Heart left ventricle (tissue), 16 donors: Measurements from ENCODE around the gene GPR84. TPM values are rescaled to one million over a fixed set of nuclear protein-coding genes. Genes with fewer than 3 reads are reported as not detected.

Source experiments
- ATAC-seq, 4 donors: fragments of 200-7000 bp; cut with Tn5 transposase; one replicate each; pipeline ENCODE4 v1.9.1; 2020 to 2022; ENCODE audit warnings: moderate library complexity in 4 of 4, mild to moderate bottlenecking in 3 of 4, moderate number of reproducible peaks in 1 of 4
- DNase-seq, 5 donors: peaks; one replicate each; pipeline ENCODE4 v3.0.0-alpha.2; 2020
- H3K27ac ChIP-seq, 12 donors: fragments of 200-600 bp; sonication (generic) in 4 of 12; one replicate each; pipeline versions ENCODE4 v1.5.0 to v1.8.0; 2016 to 2022; ENCODE audit warnings: mild to moderate bottlenecking in 2 of 12
- H3K27me3 ChIP-seq, 9 donors: fragments of 200-600 bp; sonication (generic) in 2 of 9; one replicate each; pipeline versions ENCODE4 v1.5.1 to v1.8.0; 2016 to 2022; ENCODE audit warnings: mild to moderate bottlenecking in 3 of 9
- H3K36me3 ChIP-seq, 9 donors: fragments of 200-600 bp; sonication (generic) in 2 of 9; one replicate each; pipeline versions ENCODE4 v1.5.0 to v1.8.0; 2018 to 2022; ENCODE audit warnings: mild to moderate bottlenecking in 2 of 9
- H3K4me1 ChIP-seq, 12 donors: fragments of 200-600 bp; sonication (generic) in 4 of 12; one replicate each; pipeline versions ENCODE4 v1.5.0 to v1.8.0; 2016 to 2022; ENCODE audit warnings: mild to moderate bottlenecking in 3 of 12
- H3K4me3 ChIP-seq, 12 donors: fragments of 200-600 bp; sonication (generic) in 4 of 12; one replicate each; pipeline versions ENCODE4 v1.5.0 to v1.8.0; 2017 to 2022; ENCODE audit warnings: mild to moderate bottlenecking in 9 of 12, moderate library complexity in 4 of 12
- H3K9me3 ChIP-seq, 12 donors: fragments of 200-600 bp; sonication (generic) in 4 of 12; one replicate each; pipeline versions ENCODE4 v1.5.0 to v1.8.0; 2016 to 2022; ENCODE audit warnings: mild to moderate bottlenecking in 1 of 12
- CTCF ChIP-seq, 12 donors: fragments of 200-600 bp; sonication (generic) in 4 of 12; IDR thresholded peaks; one replicate each; pipeline versions ENCODE4 v1.5.0 to v1.8.0; 2018 to 2022; ENCODE audit warnings: antibody characterized with exemption in 12 of 12, mild to moderate bottlenecking in 5 of 12
- POLR2A ChIP-seq, 2 donors: fragments of 450-650 bp; IDR thresholded peaks; one replicate each; pipeline ENCODE4 v1.6.1; 2017; ENCODE audit warnings: antibody characterized with exemption in 2 of 2, mild to moderate bottlenecking in 2 of 2, moderate library complexity in 2 of 2
- WGBS, 4 donors: extraction: QIAGEN DNeasy Blood & Tissue Kit in 2 of 4; methylation state at CpG; one replicate each; pipeline versions ENCODE4 v1.1.5 to v1.1.7; 2013 to 2018; 5-methylcytosine and 5-hydroxymethylcytosine counted together
- intact Hi-C, 10 donors: fragments of 100-400 bp; cut with DNase I; formaldehyde crosslinking; loops; one replicate each; pipeline versions ENCODE4 v1.11.1 to v1.14.2; 2022
- polyA plus RNA-seq, 2 donors: library from polyadenylated mRNA; stranded (reverse); fragments of 200-250 nt; gene quantifications; one replicate each; pipeline ENCODE4 v1.2.3, GENCODE V29; 2013
- total RNA-seq, 9 donors: library from RNA; depleted of rRNA in 2 of 9; stranded (reverse); fragments of >200 nt in 2 of 9; fragmentation: NEBNext Ultra II Directional in 3 of 9; extraction: Animal tissue kit (Norgen Biotek cat#: 25700) in 3 of 9; gene quantifications; one replicate each; pipeline versions ENCODE4 v1.1.0 to v1.2.4, GENCODE V29; 2016 to 2023
- donor health status: ischemic (EF 13 %, LVEDD 7.1; RV severe dilation, severe dysfunction).
- donor health status: healthy with polysubstance abuse.
- donor health status: DM: no; HTN: yes; CAD: no.
- donor health status: DM: no; HTN: no; CAD: no.
- donor health status: ischemic (EF 25% LVEDD 6.9; RV normal size, moderate dysfunction).
- donor health status: ischemic (EF 25% LVEDD 5.7; RV mildly dilated, moderate dysfunction).
- donor health status: healthy.
- donor health status: DM: yes; HTN: yes; CAD: no.
- donor health status: ischemic (EF 35%, LVEDD 5.7; RV mildly dilated, moderate dysfunction).
- donor health status: nonischemic (EF 11% LVEDD 7.7; RV severe dilation, severe dysfunction).
- donor health status: DM: yes; HTN: yes; CAD: no.
- donor health status: PGD.
- donor health status: ischemic (EF 29% LVEDD 5.4; RV normal size, mild dysfunction).
- donor health status: nonischemic (EF 23%, LVEDD 6.1; RV moderate dilation, normal function).

The GPR84 gene
- total and polyA plus RNA-seq, 11 donors: 0.21 to 4.4 (median 0.37) TPM; not detected in 6

- no peak for ATAC-seq
- WGBS, 4 donors: 21 to 40% (median 28%) methylated on average over 5 of the region's 5 CpGs
- no peak for TF ChIP-seq POLR2A (IDR thresholded peaks at IDR 0.05)
- no peak for TF ChIP-seq CTCF (IDR thresholded peaks at IDR 0.05)
- Histone ChIP-seq H3K27ac (peak overlapping the region in 9 of 12 donors; percentile 4 to 83 (median 68)), H3K36me3 (peaks cover 0 to 4% (median 0%) of the 10 kb centered on the region in 9 donors), H3K4me3 (peak overlapping the region in 8 of 12 donors; percentile 32 to 62 (median 54)), H3K27me3 (no peaks in the 10 kb centered on the region), H3K9me3 (no peaks in the 10 kb centered on the region), H3K4me1 (peaks cover 0 to 71% (median 35%) of the 10 kb centered on the region in 12 donors)
- intact Hi-C loops: loop anchor here in 4 of 10 donors (5.0 to 10.0 kb wide), 4 partner anchors 41 to 151 kb away; partner anchors contain the start of gene COPZ1 (in 2 of the 4)
- no peak for DNase-seq
Measured at GRCh38 chr12:54368025-54368708, 3.9 kb upstream of the GPR84 start.

- Histone ChIP-seq H3K27me3 (no peaks in the 10 kb centered on the region), H3K4me1 (peaks cover 0 to 54% (median 9%) of the 10 kb centered on the region in 12 donors), H3K27ac (peak overlapping the region in 2 of 12 donors; percentile 13 to 78), H3K36me3 (no peaks in the 10 kb centered on the region), H3K4me3 (peak overlapping the region in 1 of 12 donors; percentile 27), H3K9me3 (no peaks in the 10 kb centered on the region)
- DNase-seq (no peak), ATAC-seq (no peak)
- TF ChIP-seq POLR2A (IDR thresholded peaks at IDR 0.05) (no peak), CTCF (IDR thresholded peaks at IDR 0.05) (no peak)
- intact Hi-C loops: loop anchor here in 5 of 10 donors (2.0 to 10.0 kb wide), 5 partner anchors 69 to 141 kb away; no protein-coding TSS in a partner anchor
- WGBS, 4 donors: 76 to 83% (median 81%) methylated on average over 6 of the region's 6 CpGs
Measured at GRCh38 chr12:54363618-54364017, 668 bp downstream of the GPR84 start.

- intact Hi-C loops: loop anchor here in 5 of 10 donors (5.0 to 10.0 kb wide), 4 partner anchors 68 to 141 kb away; no protein-coding TSS in a partner anchor
- H3K4me3 ChIP-seq: peak overlapping the region in 1 of 12 donors; percentile 27
- no peaks in the 10 kb centered on the region for H3K9me3 ChIP-seq
- 80 to 93% (median 85%) methylated on average over 8 of the region's 8 CpGs for WGBS, 4 donors
- ATAC-seq (no peak), DNase-seq (no peak)
- no peaks in the 10 kb centered on the region for H3K27me3 ChIP-seq
- TF ChIP-seq CTCF (IDR thresholded peaks at IDR 0.05) (no peak), POLR2A (IDR thresholded peaks at IDR 0.05) (no peak)
- H3K36me3 ChIP-seq: no peaks in the 10 kb centered on the region
- peaks cover 0 to 54% (median 9%) of the 10 kb centered on the region in 12 donors for H3K4me1 ChIP-seq
- peak overlapping the region in 1 of 12 donors; percentile 78 for H3K27ac ChIP-seq
Measured at GRCh38 chr12:54363047-54363446, 1.2 kb downstream of the GPR84 start.

GRCh38 chr12:54360717-54361456 lies 3.4 kb downstream of the GPR84 start:
- peaks cover 0 to 54% (median 13%) of the 10 kb centered on the region in 12 donors for H3K4me1 ChIP-seq
- peak in 3 of 4 donors; percentile 19 to 26 (median 25) for ATAC-seq

More at GRCh38 chr12:54360717-54361456, 3.4 kb downstream of the GPR84 start:
- H3K4me3 ChIP-seq: no peak overlapping the region
- DNase-seq: peak; percentile 60 to 82 (median 79)
- H3K27me3 ChIP-seq: no peaks in the 10 kb centered on the region
- WGBS, 4 donors: 64 to 68% (median 67%) methylated on average over 16 of the region's 16 CpGs
- intact Hi-C loops: loop anchor here in 7 of 10 donors (2.0 to 10.0 kb wide), 5 partner anchors 66 to 140 kb away; no protein-coding TSS in a partner anchor
- no peaks in the 10 kb centered on the region for H3K9me3 ChIP-seq
- TF ChIP-seq POLR2A (IDR thresholded peaks at IDR 0.05): no peak
- peak; percentile 50 to 76 (median 66) for TF ChIP-seq CTCF (IDR thresholded peaks at IDR 0.05)
- H3K27ac ChIP-seq: peak overlapping the region in 7 of 12 donors; percentile 78 to 96 (median 91)
- H3K36me3 ChIP-seq: no peaks in the 10 kb centered on the region
